ENCODE data around the gene UNC5A.

DNA sequence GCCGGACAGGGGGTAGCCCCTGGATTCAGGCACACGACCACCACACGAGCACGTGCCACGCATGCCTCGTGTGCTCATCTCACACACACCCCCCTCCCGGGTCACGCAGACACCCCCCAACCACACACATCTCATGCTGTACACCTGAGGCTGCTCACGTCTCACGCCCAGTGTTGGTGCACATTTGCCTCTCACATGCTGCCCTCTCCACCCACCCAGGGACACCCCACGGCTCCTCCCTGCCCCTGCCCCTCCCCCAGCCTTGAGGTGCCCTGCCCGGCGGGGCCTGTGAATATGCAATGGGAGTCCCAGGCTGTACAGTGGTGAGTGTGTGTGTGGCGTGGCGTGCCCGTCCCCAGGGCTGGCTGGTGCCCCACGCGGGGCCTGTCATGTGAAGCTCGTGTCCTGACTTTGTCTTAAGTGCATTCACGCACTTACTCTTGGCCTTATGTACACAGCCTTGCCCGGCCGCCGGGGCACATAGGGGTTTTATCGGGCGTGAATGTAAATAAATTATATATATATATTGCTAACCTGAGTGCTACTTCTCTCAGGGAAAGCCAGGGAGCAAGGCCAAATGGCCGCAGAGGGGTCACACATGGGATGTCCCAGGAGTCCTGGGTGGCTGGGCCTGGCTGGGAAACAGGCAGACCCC lies 70.1 kb downstream of the UNC5A start:
- TF ChIP-seq POLR2A (IDR thresholded peaks at IDR 0.05), result no peak
- TF ChIP-seq, protein P1, sequence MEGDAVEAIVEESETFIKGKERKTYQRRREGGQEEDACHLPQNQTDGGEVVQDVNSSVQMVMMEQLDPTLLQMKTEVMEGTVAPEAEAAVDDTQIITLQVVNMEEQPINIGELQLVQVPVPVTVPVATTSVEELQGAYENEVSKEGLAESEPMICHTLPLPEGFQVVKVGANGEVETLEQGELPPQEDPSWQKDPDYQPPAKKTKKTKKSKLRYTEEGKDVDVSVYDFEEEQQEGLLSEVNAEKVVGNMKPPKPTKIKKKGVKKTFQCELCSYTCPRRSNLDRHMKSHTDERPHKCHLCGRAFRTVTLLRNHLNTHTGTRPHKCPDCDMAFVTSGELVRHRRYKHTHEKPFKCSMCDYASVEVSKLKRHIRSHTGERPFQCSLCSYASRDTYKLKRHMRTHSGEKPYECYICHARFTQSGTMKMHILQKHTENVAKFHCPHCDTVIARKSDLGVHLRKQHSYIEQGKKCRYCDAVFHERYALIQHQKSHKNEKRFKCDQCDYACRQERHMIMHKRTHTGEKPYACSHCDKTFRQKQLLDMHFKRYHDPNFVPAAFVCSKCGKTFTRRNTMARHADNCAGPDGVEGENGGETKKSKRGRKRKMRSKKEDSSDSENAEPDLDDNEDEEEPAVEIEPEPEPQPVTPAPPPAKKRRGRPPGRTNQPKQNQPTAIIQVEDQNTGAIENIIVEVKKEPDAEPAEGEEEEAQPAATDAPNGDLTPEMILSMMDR (IDR thresholded peaks at IDR 0.05), result no peak

Measured in heart left ventricle (tissue), 13 donors.